ENCODE data around the gene ANO3.

GRCh38 chr11:26599425-26599824, 267.5 kb downstream of the ANO3 start:
- TF ChIP-seq CTCF (IDR thresholded peaks at IDR 0.05; ENCODE audit: insufficient read depth, low read length, poor library complexity, severe bottlenecking) (no peak), EZH2phosphoT487 (conservative IDR thresholded peaks at IDR 0.05; ENCODE audit: low read length) (no peak)
